Right atrium auricular region (tissue), 2 donors: Measurements from ENCODE around the gene ZFTA. TPM values are rescaled to one million over a fixed set of nuclear protein-coding genes. Genes with fewer than 3 reads are reported as not detected.

Experiments used
- DNase-seq: peaks from one replicate; pipeline ENCODE4 v3.0.0-alpha.2; 2019; ENCODE audit warnings: low spot score
- H3K27ac ChIP-seq, 2 donors: fragments of 200-600 bp; sonication (generic); 1 replicate in 1 of 2; 2 replicates in 1 of 2; pipeline ENCODE4 v1.5.1; 2016 to 2019
- H3K27me3 ChIP-seq, 2 donors: fragments of 200-600 bp; sonication (generic); one replicate each; pipeline versions ENCODE4 v1.5.1 to v1.6.0; 2017 to 2019
- H3K36me3 ChIP-seq: fragments of 200-600 bp; sonication (generic); one replicate; pipeline ENCODE4 v1.5.1; 2016
- H3K4me1 ChIP-seq, 2 donors: fragments of 200-600 bp; sonication (generic); one replicate each; pipeline versions ENCODE4 v1.5.1 to v1.6.0; 2017 to 2019
- H3K4me3 ChIP-seq, 2 donors: fragments of 200-600 bp; sonication (generic); 1 replicate in 1 of 2; 2 replicates in 1 of 2; pipeline ENCODE4 v1.5.1; 2017 to 2019; ENCODE audit warnings: mild to moderate bottlenecking in 1 of 2, moderate library complexity in 1 of 2
- H3K9me3 ChIP-seq, 2 donors: fragments of 200-600 bp; sonication (generic); one replicate each; pipeline ENCODE4 v1.5.1; 2019
- total RNA-seq, 2 donors: library from RNA; depleted of rRNA; stranded (reverse); fragments of >200 nt; gene quantifications; one replicate each; pipeline ENCODE4 v1.1.0, GENCODE V29; 2016
- TF ChIP-seq, protein P1 (sequence below), 2 donors: fragments of 200-600 bp; sonication (generic); IDR thresholded peaks; one replicate each; pipeline ENCODE4 v1.5.1; 2019; ENCODE audit warnings: antibody characterized with exemption in 2 of 2

ZFTA gene
- total RNA-seq: 10 to 100 TPM; 12.2 to 18.5 TPM

- peak within 1 kb of the TSS; percentile 82 to 83 for H3K27ac ChIP-seq
- no peak for DNase-seq
- H3K4me3 ChIP-seq: peak within 1 kb of the TSS; percentile 71 to 85
- H3K27me3 ChIP-seq: no peaks in the 10 kb centered on the region
- no peaks in the 10 kb centered on the region for H3K36me3 ChIP-seq
- no peaks in the 10 kb centered on the region for H3K9me3 ChIP-seq
- TF ChIP-seq, protein P1, sequence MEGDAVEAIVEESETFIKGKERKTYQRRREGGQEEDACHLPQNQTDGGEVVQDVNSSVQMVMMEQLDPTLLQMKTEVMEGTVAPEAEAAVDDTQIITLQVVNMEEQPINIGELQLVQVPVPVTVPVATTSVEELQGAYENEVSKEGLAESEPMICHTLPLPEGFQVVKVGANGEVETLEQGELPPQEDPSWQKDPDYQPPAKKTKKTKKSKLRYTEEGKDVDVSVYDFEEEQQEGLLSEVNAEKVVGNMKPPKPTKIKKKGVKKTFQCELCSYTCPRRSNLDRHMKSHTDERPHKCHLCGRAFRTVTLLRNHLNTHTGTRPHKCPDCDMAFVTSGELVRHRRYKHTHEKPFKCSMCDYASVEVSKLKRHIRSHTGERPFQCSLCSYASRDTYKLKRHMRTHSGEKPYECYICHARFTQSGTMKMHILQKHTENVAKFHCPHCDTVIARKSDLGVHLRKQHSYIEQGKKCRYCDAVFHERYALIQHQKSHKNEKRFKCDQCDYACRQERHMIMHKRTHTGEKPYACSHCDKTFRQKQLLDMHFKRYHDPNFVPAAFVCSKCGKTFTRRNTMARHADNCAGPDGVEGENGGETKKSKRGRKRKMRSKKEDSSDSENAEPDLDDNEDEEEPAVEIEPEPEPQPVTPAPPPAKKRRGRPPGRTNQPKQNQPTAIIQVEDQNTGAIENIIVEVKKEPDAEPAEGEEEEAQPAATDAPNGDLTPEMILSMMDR (IDR thresholded peaks at IDR 0.05): peak; percentile 71 to 95
- H3K4me1 ChIP-seq: peaks cover 0 to 46% of the 10 kb centered on the region in 2 donors
These were observed at the start of gene ZFTA for GRCh38 chr11:63768237-63769041. Gene ZFTA, minus strand, starts transcription at chr11:63768775. Its CDS starts 153 bp downstream, at chr11:63768622.

DNA sequence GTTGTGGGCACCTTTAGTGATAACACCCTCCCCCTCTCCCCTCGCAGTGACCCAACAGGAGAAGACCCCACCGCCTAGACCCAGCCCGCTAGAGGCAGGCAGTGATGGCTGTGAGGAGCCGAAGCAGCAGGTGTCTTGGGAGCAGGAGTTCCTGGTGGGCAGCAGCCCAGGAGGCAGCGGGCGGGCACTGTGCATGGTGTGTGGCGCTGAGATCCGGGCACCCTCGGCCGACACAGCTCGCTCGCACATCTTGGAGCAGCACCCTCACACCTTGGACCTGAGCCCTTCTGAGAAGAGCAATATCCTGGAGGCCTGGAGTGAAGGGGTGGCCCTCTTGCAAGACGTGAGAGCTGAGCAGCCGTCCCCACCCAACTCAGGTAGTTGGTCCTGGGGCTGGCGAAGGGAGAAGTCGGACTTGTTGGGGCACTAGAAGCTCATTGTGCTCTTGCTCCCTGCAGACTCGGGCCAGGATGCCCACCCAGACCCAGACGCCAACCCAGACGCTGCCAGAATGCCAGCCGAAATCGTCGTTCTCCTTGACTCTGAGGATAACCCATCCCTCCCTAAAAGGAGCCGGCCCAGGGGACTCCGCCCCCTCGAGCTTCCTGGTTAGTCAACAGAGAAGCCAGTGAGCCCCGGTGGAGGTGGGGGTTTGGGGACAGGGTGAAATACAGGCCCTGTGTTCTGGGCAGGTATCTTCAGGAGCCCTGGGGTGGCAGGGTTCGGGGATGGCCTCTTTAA lies 49.4 kb upstream of the ZFTA start:
- Histone ChIP-seq H3K9me3 (no peaks in the 10 kb centered on the region), H3K36me3 (peaks cover 50% of the 10 kb centered on the region), H3K4me1 (peaks cover 0 to 13% of the 10 kb centered on the region in 2 donors), H3K27ac (no peak overlapping the region), H3K27me3 (no peaks in the 10 kb centered on the region), H3K4me3 (no peak overlapping the region)
- TF ChIP-seq, protein P1 (IDR thresholded peaks at IDR 0.05): no peak
- DNase-seq: no peak

- Histone ChIP-seq H3K36me3 (peaks cover 38% of the 10 kb centered on the region), H3K9me3 (no peaks in the 10 kb centered on the region), H3K4me1 (peaks cover 0 to 18% of the 10 kb centered on the region in 2 donors), H3K27ac (no peak overlapping the region), H3K27me3 (no peaks in the 10 kb centered on the region), H3K4me3 (no peak overlapping the region)
- DNase-seq: no peak
- TF ChIP-seq, protein P1 (IDR thresholded peaks at IDR 0.05): no peak
These were observed 48.2 kb upstream of the ZFTA start for GRCh38 chr11:63816732-63817131.

DNA sequence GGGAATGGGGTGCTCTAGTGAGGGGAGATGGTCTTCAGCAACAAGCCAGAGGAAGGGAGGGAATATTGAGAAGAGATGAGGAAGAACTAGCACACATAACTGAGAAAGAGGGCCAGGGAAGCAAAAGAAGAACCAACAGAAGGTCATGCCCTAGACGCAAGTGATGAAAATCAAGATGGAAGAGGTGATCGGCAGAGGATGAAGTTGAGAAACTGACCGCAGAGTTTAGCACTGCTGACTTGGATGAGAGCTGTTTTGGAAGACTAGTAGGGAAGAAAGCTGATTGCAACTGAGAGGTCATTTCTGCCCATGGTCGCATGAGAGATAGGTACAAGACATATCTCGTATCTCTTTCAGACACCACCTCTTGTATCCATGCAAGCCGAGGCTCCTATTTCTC lies 47.6 kb upstream of the ZFTA start:
- no peaks in the 10 kb centered on the region for H3K9me3 ChIP-seq
- H3K36me3 ChIP-seq: peaks cover 33% of the 10 kb centered on the region
- no peaks in the 10 kb centered on the region for H3K27me3 ChIP-seq
- TF ChIP-seq, protein P1 (IDR thresholded peaks at IDR 0.05): no peak
- H3K27ac ChIP-seq: no peak overlapping the region
- no peak for DNase-seq
- peaks cover 0 to 18% of the 10 kb centered on the region in 2 donors for H3K4me1 ChIP-seq
- H3K4me3 ChIP-seq: no peak overlapping the region

DNA sequence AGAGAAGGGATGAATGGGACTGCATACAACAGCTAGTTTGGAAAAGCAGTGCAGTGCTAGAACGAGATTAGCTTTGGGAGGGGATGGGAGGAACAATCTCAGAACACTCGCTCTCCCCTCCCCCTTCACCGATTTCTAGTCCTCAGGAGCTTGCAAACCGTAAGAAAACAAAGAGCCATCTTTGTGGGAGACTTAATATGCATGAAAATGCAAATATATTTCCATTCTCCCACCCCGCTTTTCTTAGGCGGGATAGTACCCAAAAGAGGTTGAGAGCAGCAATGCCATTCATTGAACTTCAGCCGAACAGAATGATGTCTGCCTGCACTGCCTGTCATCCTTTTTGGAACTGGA lies 45.8 kb upstream of the ZFTA start:
- peaks cover 0 to 18% of the 10 kb centered on the region in 2 donors for H3K4me1 ChIP-seq
- H3K27ac ChIP-seq: peak overlapping the region in 1 of 2 donors; percentile 80
- peak overlapping the region; percentile 83 to 84 for H3K4me3 ChIP-seq
- H3K36me3 ChIP-seq: peaks cover 16% of the 10 kb centered on the region
- no peak for DNase-seq
- H3K27me3 ChIP-seq: no peaks in the 10 kb centered on the region
- no peaks in the 10 kb centered on the region for H3K9me3 ChIP-seq
- TF ChIP-seq, protein P1 (IDR thresholded peaks at IDR 0.05): no peak
